Progenitor cell of endocrine pancreas (in vitro differentiated cells): ENCODE data around the gene ZNF775. TPM values are rescaled to one million over a fixed set of nuclear protein-coding genes. Genes with fewer than 3 reads are reported as not detected.

Experiments used
- DNase-seq: peaks from one replicate; pipeline ENCODE4 v3.0.0; 2021; ENCODE audit warnings: low spot score; ENCODE audit not compliant: unreplicated experiment
- H3K27ac Mint-ChIP-seq: 2 replicates; pipeline ENCODE4 v1.8.0; 2021; ENCODE audit warnings: mild to moderate bottlenecking, moderate library complexity, mixed read lengths
- H3K27me3 Mint-ChIP-seq: 2 replicates; pipeline ENCODE4 v1.8.0; 2021; ENCODE audit warnings: mixed read lengths
- H3K36me3 Mint-ChIP-seq: 2 replicates; pipeline ENCODE4 v1.8.0; 2022; ENCODE audit warnings: mixed read lengths; ENCODE audit not compliant: insufficient read depth
- H3K4me1 Mint-ChIP-seq: 2 replicates; pipeline ENCODE4 v1.8.0; 2021; ENCODE audit warnings: low read depth, mixed read lengths
- H3K4me3 Mint-ChIP-seq: 2 replicates; pipeline ENCODE4 v1.8.0; 2021; ENCODE audit warnings: low read depth, mild to moderate bottlenecking, moderate library complexity, mixed read lengths
- H3K9me3 Mint-ChIP-seq: 2 replicates; pipeline ENCODE4 v1.8.0; 2021; ENCODE audit warnings: low read depth, mixed read lengths
- CTCF ChIP-seq: fragments of 200-600 bp; sonication (generic); IDR thresholded peaks from one replicate; pipeline ENCODE4 v1.5.0; 2021; ENCODE audit warnings: antibody characterized with exemption, mild to moderate bottlenecking; ENCODE audit not compliant: unreplicated experiment
- total RNA-seq: library from RNA; stranded (reverse); gene quantifications from 2 replicates; pipeline ENCODE4 v1.2.1, GENCODE V29; 2021

Gene ZNF775
- total RNA-seq, 1 donor from 2014 or later, result 10.8 TPM

GRCh38 chr7:150365673-150366398 is 13.3 kb upstream of the ZNF775 start:
- H3K4me1 Mint-ChIP-seq, result peaks cover 23% of the 10 kb centered on the region
- H3K4me3 Mint-ChIP-seq, result no peak overlapping the region
- no peak overlapping the region for H3K27ac Mint-ChIP-seq
- H3K27me3 Mint-ChIP-seq, result peaks cover 14% of the 10 kb centered on the region
- DNase-seq, result no peak
- no peak for TF ChIP-seq CTCF
- no peaks in the 10 kb centered on the region for H3K9me3 Mint-ChIP-seq
- peaks cover 4% of the 10 kb centered on the region for H3K36me3 Mint-ChIP-seq

- Mint-ChIP-seq H3K36me3 (peaks cover 4% of the 10 kb centered on the region), H3K4me3 (peak overlapping the region; percentile 77), H3K27ac (peak overlapping the region; percentile 99), H3K4me1 (peaks cover 23% of the 10 kb centered on the region), H3K27me3 (peaks cover 5% of the 10 kb centered on the region), H3K9me3 (no peaks in the 10 kb centered on the region)
- no peak for TF ChIP-seq CTCF
- no peak for DNase-seq
Measured at GRCh38 chr7:150367677-150368095, 11.4 kb upstream of the ZNF775 start.

- H3K4me1 Mint-ChIP-seq, result peaks cover 23% of the 10 kb centered on the region
- peaks cover 5% of the 10 kb centered on the region for H3K36me3 Mint-ChIP-seq
- TF ChIP-seq CTCF, result no peak
- H3K9me3 Mint-ChIP-seq, result no peaks in the 10 kb centered on the region
- H3K27ac Mint-ChIP-seq, result peak within 1 kb of the TSS; percentile 100
- H3K4me3 Mint-ChIP-seq, result peak within 1 kb of the TSS; percentile 98
- DNase-seq, result peak; percentile 93
- H3K27me3 Mint-ChIP-seq, result no peaks in the 10 kb centered on the region
Measured at GRCh38 chr7:150368096-150368883, 10.8 kb upstream of the ZNF775 start, which contains the start of gene REPIN1. TSS of gene REPIN1 (plus strand) at chr7:150368822. CDS start at chr7:150369712, 890 bp downstream.

GRCh38 chr7:150368884-150369747 is 10.0 kb upstream of the ZNF775 start:
- peak; percentile 65 for DNase-seq
- peak overlapping the region; percentile 98 for H3K4me3 Mint-ChIP-seq
- H3K9me3 Mint-ChIP-seq, result no peaks in the 10 kb centered on the region
- no peak for TF ChIP-seq CTCF
- H3K36me3 Mint-ChIP-seq, result peaks cover 8% of the 10 kb centered on the region
- H3K27ac Mint-ChIP-seq, result peak overlapping the region; percentile 100
- H3K27me3 Mint-ChIP-seq, result no peaks in the 10 kb centered on the region
- H3K4me1 Mint-ChIP-seq, result peaks cover 23% of the 10 kb centered on the region
